RWPE1 (cell line): ENCODE results near the gene AMER2.

Source experiments
- CTCF ChIA-PET: fragments of 350-600 bp; sonication (Branson Sonifier 250); formaldehyde crosslinking; extraction: SDS; loops from one replicate; lab custom pipeline; 2021; lab: Yijun Ruan, JAX
- POLR2A ChIA-PET: fragments of 400-600 bp; formaldehyde crosslinking; extraction: SDS; loops from one replicate; lab custom pipeline; 2020; ENCODE audit warnings: antibody characterized with exemption; ENCODE audit not compliant: low non-redundant PET; lab: Yijun Ruan, JAX
- DNase-seq: peaks from one replicate; pipeline ENCODE4 v3.0.0; 2012; ENCODE audit warnings: low spot score
- H3K27ac ChIP-seq: fragments of 450-650 bp; 2 replicates; pipeline ENCODE4 v1.5.1; 2017
- TF ChIP-seq, protein P1 (sequence below): fragments of 450-650 bp; conservative IDR thresholded peaks from 2 replicates; pipeline ENCODE4 v1.5.1; 2017; ENCODE audit warnings: low read depth, mild to moderate bottlenecking

Gene AMER2

DNA sequence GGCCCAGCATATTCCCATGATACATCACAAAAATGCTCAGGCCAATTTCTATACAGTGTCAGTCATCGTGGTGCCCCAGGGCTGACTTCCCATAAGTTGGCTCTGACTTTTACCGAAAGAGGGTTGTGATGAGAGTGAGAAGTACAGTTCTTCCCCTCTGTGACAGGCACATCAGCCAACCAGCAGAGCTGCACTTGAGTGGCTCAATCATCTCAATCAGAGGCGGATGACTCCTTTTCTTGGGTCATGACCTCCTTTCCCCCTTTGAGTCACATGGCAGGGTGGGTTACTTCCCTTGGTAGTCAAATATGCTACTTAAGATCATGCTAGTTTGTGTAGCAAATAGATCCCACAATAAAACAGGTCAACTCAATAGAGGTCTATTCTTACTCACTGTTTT is 6.9 kb upstream of the AMER2 start:
- ChIA-PET CTCF (no interaction called here), POLR2A (no interaction called here)
- DNase-seq = no peak
- no peak overlapping the region for H3K27ac ChIP-seq
- TF ChIP-seq, protein P1, sequence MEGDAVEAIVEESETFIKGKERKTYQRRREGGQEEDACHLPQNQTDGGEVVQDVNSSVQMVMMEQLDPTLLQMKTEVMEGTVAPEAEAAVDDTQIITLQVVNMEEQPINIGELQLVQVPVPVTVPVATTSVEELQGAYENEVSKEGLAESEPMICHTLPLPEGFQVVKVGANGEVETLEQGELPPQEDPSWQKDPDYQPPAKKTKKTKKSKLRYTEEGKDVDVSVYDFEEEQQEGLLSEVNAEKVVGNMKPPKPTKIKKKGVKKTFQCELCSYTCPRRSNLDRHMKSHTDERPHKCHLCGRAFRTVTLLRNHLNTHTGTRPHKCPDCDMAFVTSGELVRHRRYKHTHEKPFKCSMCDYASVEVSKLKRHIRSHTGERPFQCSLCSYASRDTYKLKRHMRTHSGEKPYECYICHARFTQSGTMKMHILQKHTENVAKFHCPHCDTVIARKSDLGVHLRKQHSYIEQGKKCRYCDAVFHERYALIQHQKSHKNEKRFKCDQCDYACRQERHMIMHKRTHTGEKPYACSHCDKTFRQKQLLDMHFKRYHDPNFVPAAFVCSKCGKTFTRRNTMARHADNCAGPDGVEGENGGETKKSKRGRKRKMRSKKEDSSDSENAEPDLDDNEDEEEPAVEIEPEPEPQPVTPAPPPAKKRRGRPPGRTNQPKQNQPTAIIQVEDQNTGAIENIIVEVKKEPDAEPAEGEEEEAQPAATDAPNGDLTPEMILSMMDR = no peak

DNA sequence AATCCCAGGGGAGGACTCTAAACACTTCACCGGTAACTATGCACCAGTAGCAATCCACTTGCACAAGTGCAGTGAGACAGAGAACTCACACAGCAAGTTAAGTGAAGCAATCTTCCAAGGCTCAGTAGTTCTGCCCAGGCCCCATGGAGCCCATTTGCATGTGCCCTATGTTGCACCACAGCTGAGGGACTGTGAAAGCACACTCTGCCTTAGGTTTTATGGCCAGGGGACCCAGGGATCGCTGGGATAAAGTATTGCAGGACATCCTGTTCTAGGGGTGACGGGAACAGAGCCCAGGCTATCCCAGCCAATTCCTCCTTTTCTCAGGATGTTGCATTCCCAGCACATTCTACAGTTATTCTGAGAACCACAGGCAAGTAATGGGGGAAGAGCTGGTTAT is 6.0 kb upstream of the AMER2 start:
- POLR2A ChIA-PET = no interaction called here
- no peak for DNase-seq
- TF ChIP-seq, protein P1 = no peak
- CTCF ChIA-PET = interaction anchor here (0.6 kb wide), 1 partner anchor 50 kb away, joined by 3 read pairs; no protein-coding TSS in a partner anchor
- H3K27ac ChIP-seq = no peak overlapping the region

DNA sequence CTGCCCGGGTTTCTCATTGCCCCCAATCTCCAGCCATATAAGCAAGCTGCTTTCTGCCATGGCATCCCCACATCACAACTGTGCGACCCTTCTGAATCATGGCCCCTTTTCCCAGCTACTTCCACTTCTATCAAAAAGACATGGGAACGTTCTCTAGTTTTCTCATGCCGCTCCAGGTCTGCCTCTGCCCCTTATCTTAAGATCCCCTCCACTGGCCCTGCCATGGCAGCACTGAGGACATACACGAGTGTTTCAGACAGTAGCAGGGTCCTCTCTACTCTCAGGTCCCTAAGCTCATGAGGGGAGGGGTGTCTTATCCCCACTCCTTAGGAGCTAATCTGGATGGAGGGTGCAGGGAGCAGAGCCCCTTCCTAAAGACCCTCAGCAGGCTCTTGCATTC is 5.5 kb upstream of the AMER2 start:
- TF ChIP-seq, protein P1 = no peak
- no peak for DNase-seq
- H3K27ac ChIP-seq = no peak overlapping the region
- CTCF ChIA-PET = no interaction called here
- POLR2A ChIA-PET = no interaction called here

DNA sequence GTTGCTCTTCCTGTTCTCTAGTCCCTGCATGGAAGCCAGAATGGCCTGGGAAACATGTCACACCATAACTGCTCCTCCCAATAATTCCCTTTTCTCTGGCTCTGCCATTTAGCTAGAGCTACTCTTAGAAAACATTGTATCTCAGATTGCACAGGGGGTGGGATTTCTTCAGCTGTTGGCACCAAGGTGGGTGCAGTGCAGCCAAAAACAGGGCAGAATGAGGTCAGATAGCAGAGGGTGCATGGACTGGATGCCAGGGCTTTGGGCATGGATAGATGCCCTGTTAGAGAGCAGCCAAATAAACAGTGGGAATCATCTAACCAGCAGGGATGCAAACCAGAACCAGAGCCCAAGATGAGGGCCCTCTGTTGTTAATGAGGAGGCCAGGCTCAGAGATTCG is 4.9 kb upstream of the AMER2 start:
- ChIA-PET CTCF (no interaction called here), POLR2A (no interaction called here)
- TF ChIP-seq, protein P1 = no peak
- no peak overlapping the region for H3K27ac ChIP-seq
- DNase-seq = no peak

DNA sequence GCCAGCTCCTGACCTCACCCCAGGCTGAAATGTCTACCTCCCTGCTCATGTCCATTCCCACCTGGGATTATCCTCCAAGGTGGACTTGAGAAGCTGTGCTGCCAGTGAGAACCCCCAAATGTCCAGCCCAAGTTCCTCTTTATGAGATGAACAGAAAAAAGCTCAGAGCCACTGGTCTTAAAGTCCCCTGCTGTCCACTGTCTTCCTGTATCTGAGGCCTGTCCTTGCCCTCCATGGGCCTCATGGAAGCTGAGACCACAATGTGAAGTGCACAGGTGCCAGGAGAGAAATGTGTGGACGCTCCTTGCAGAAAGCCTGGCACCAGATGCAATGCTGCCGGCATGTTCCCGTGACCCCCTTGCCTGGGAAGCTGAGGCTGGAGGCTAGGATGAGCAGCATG is 3.3 kb upstream of the AMER2 start:
- ChIA-PET POLR2A (interaction anchor here (0.6 kb wide), 1 partner anchor 1235 kb away, joined by 5 read pairs; no protein-coding TSS in a partner anchor), CTCF (interaction anchor here (0.6 kb wide), 1 partner anchor 104 kb away, joined by 3 read pairs; no protein-coding TSS in a partner anchor)
- no peak overlapping the region for H3K27ac ChIP-seq
- TF ChIP-seq, protein P1 = no peak
- no peak for DNase-seq

DNA sequence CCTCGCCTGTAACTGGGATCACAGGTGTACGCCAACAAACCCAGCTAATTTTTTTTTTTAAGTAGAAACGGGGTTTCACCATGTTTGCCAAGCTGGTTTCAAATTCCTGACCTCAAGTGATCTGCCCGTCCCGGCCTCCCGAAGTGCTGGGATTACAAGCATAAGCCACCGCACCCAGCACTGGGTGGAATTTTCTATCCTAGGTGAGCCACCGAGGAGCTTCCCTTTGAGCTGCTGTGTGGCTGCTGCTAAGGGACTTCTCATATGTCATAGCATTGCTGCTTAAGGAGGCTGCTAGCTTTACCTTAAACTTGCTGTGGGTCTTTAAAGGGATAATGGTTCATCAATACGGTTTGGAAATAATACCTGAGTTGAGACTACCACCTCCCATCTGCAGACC is 2.9 kb upstream of the AMER2 start:
- no peak overlapping the region for H3K27ac ChIP-seq
- POLR2A ChIA-PET = interaction anchor here (0.6 kb wide), 1 partner anchor 1236 kb away, joined by 5 read pairs; no protein-coding TSS in a partner anchor
- TF ChIP-seq, protein P1 = no peak
- CTCF ChIA-PET = interaction anchor here (0.6 kb wide), 1 partner anchor 104 kb away, joined by 3 read pairs; no protein-coding TSS in a partner anchor
- no peak for DNase-seq
